Activated naive CD8-positive, alpha-beta T cell treated with anti-CD3 and anti-CD28 coated beads, Interleukin-2, amount 10 ng/mL, durations not matched to agents 7 days and 5 days (primary cell): ENCODE data around the gene INHBB. TPM values are rescaled to one million over a fixed set of nuclear protein-coding genes. Genes with fewer than 3 reads are reported as not detected.

Experiments used
- ATAC-seq: fragments of 150-1000 bp; cut with Tn5 transposase; one replicate; pipeline ENCODE4 v1.10.0; 2021; ENCODE audit warnings: low read depth, moderate library complexity
- POLR2A ChIA-PET: fragments of 350-600 bp; sonication (Branson Sonifier 250); formaldehyde crosslinking; loops from one replicate; lab custom pipeline; 2021; ENCODE audit warnings: antibody characterized with exemption; lab: Charles Lee
- DNase-seq: peaks from one replicate; pipeline ENCODE4 v3.0.0; 2021
- H3K27ac Mint-ChIP-seq: one replicate; pipeline ENCODE4 v1.8.0; 2022; ENCODE audit warnings: mild to moderate bottlenecking, mixed read lengths
- H3K27me3 Mint-ChIP-seq: one replicate; pipeline ENCODE4 v1.8.0; 2022; ENCODE audit warnings: mild to moderate bottlenecking, moderate library complexity, mixed read lengths
- H3K36me3 Mint-ChIP-seq: one replicate; pipeline ENCODE4 v1.8.0; 2021; ENCODE audit warnings: mild to moderate bottlenecking, mixed read lengths
- H3K4me1 Mint-ChIP-seq: one replicate; pipeline ENCODE4 v1.8.0; 2021; ENCODE audit warnings: mixed read lengths
- H3K4me3 Mint-ChIP-seq: one replicate; pipeline ENCODE4 v1.8.0; 2022; ENCODE audit warnings: mild to moderate bottlenecking, moderate library complexity, mixed read lengths
- H3K9me3 Mint-ChIP-seq: one replicate; pipeline ENCODE4 v1.8.0; 2021; ENCODE audit warnings: mixed read lengths
- total RNA-seq, 2 experiments: library from RNA; stranded (reverse); gene quantifications; one replicate each; pipeline ENCODE4 v1.2.3, GENCODE V29; 2021

The INHBB gene
- total RNA-seq, 2 experiments from 2014 or later, result not detected

GRCh38 chr2:120348134-120348736 lies 2.3 kb downstream of the INHBB start:
- POLR2A ChIA-PET, result no interaction called here
- Mint-ChIP-seq H3K4me3 (no peak overlapping the region), H3K27me3 (peaks cover 45% of the 10 kb centered on the region), H3K36me3 (no peaks in the 10 kb centered on the region), H3K27ac (no peak overlapping the region), H3K4me1 (peaks cover 10% of the 10 kb centered on the region), H3K9me3 (no peaks in the 10 kb centered on the region)
- DNase-seq (no peak), ATAC-seq (no peak)

- H3K4me3 Mint-ChIP-seq, result no peak overlapping the region
- POLR2A ChIA-PET, result no interaction called here
- H3K27me3 Mint-ChIP-seq, result peaks cover 40% of the 10 kb centered on the region
- H3K9me3 Mint-ChIP-seq, result no peaks in the 10 kb centered on the region
- DNase-seq (no peak), ATAC-seq (no peak)
- no peak overlapping the region for H3K27ac Mint-ChIP-seq
- H3K4me1 Mint-ChIP-seq, result peaks cover 8% of the 10 kb centered on the region
- no peaks in the 10 kb centered on the region for H3K36me3 Mint-ChIP-seq
Observed at GRCh38 chr2:120348737-120349439, 3.0 kb downstream of the INHBB start.

- Mint-ChIP-seq H3K4me1 (peaks cover 9% of the 10 kb centered on the region), H3K27me3 (peaks cover 45% of the 10 kb centered on the region), H3K9me3 (no peaks in the 10 kb centered on the region), H3K27ac (no peak overlapping the region), H3K36me3 (no peaks in the 10 kb centered on the region), H3K4me3 (no peak overlapping the region)
- POLR2A ChIA-PET, result no interaction called here
- ATAC-seq (no peak), DNase-seq (no peak)
Observed at GRCh38 chr2:120349440-120349921, 3.5 kb downstream of the INHBB start.

- Mint-ChIP-seq H3K27me3 (peaks cover 45% of the 10 kb centered on the region), H3K36me3 (no peaks in the 10 kb centered on the region), H3K4me1 (peaks cover 10% of the 10 kb centered on the region), H3K27ac (no peak overlapping the region), H3K4me3 (no peak overlapping the region), H3K9me3 (no peaks in the 10 kb centered on the region)
- no peak for ATAC-seq
- DNase-seq, result no peak
- POLR2A ChIA-PET, result no interaction called here
Observed at GRCh38 chr2:120350080-120350479, 4.1 kb downstream of the INHBB start.

- Mint-ChIP-seq H3K9me3 (no peaks in the 10 kb centered on the region), H3K4me3 (no peak overlapping the region), H3K36me3 (no peaks in the 10 kb centered on the region), H3K27ac (no peak overlapping the region), H3K4me1 (peaks cover 10% of the 10 kb centered on the region), H3K27me3 (peaks cover 45% of the 10 kb centered on the region)
- no peak for ATAC-seq
- POLR2A ChIA-PET, result no interaction called here
- no peak for DNase-seq
Observed at GRCh38 chr2:120350801-120351320, 4.9 kb downstream of the INHBB start.

GRCh38 chr2:120352696-120353590 lies 7.0 kb downstream of the INHBB start:
- peaks cover 31% of the 10 kb centered on the region for H3K27me3 Mint-ChIP-seq
- ATAC-seq (no peak), DNase-seq (no peak)
- H3K36me3 Mint-ChIP-seq, result no peaks in the 10 kb centered on the region
- H3K4me3 Mint-ChIP-seq, result no peak overlapping the region
- no peak overlapping the region for H3K27ac Mint-ChIP-seq
- no peaks in the 10 kb centered on the region for H3K9me3 Mint-ChIP-seq
- H3K4me1 Mint-ChIP-seq, result peaks cover 2% of the 10 kb centered on the region
- POLR2A ChIA-PET, result no interaction called here

- H3K4me3 Mint-ChIP-seq, result no peak overlapping the region
- H3K36me3 Mint-ChIP-seq, result no peaks in the 10 kb centered on the region
- POLR2A ChIA-PET, result no interaction called here
- no peaks in the 10 kb centered on the region for H3K9me3 Mint-ChIP-seq
- H3K27me3 Mint-ChIP-seq, result peaks cover 25% of the 10 kb centered on the region
- no peak for ATAC-seq
- H3K27ac Mint-ChIP-seq, result no peak overlapping the region
- H3K4me1 Mint-ChIP-seq, result peaks cover 2% of the 10 kb centered on the region
- no peak for DNase-seq
Observed at GRCh38 chr2:120353591-120353898, 7.6 kb downstream of the INHBB start.

GRCh38 chr2:120353931-120354330 lies 8.0 kb downstream of the INHBB start:
- H3K9me3 Mint-ChIP-seq, result no peaks in the 10 kb centered on the region
- no peaks in the 10 kb centered on the region for H3K36me3 Mint-ChIP-seq
- ATAC-seq (no peak), DNase-seq (no peak)
- no peak overlapping the region for H3K4me3 Mint-ChIP-seq
- peaks cover 2% of the 10 kb centered on the region for H3K4me1 Mint-ChIP-seq
- POLR2A ChIA-PET, result no interaction called here
- H3K27me3 Mint-ChIP-seq, result peaks cover 21% of the 10 kb centered on the region
- H3K27ac Mint-ChIP-seq, result no peak overlapping the region

- no peaks in the 10 kb centered on the region for H3K9me3 Mint-ChIP-seq
- H3K4me1 Mint-ChIP-seq, result peaks cover 2% of the 10 kb centered on the region
- H3K4me3 Mint-ChIP-seq, result no peak overlapping the region
- ATAC-seq, result no peak
- no peak for DNase-seq
- no peaks in the 10 kb centered on the region for H3K36me3 Mint-ChIP-seq
- H3K27ac Mint-ChIP-seq, result no peak overlapping the region
- POLR2A ChIA-PET, result no interaction called here
- peaks cover 18% of the 10 kb centered on the region for H3K27me3 Mint-ChIP-seq
Observed at GRCh38 chr2:120354467-120354866, 8.5 kb downstream of the INHBB start.

GRCh38 chr2:120354935-120355779 lies 9.2 kb downstream of the INHBB start:
- Mint-ChIP-seq H3K9me3 (no peaks in the 10 kb centered on the region), H3K36me3 (no peaks in the 10 kb centered on the region), H3K27me3 (peaks cover 11% of the 10 kb centered on the region), H3K4me1 (peaks cover 2% of the 10 kb centered on the region), H3K27ac (no peak overlapping the region), H3K4me3 (no peak overlapping the region)
- no peak for DNase-seq
- no peak for ATAC-seq
- POLR2A ChIA-PET, result no interaction called here

GRCh38 chr2:120355780-120356266 lies 9.9 kb downstream of the INHBB start:
- Mint-ChIP-seq H3K4me1 (peaks cover 2% of the 10 kb centered on the region), H3K27me3 (peaks cover 7% of the 10 kb centered on the region), H3K9me3 (no peaks in the 10 kb centered on the region), H3K27ac (no peak overlapping the region), H3K36me3 (no peaks in the 10 kb centered on the region), H3K4me3 (no peak overlapping the region)
- ATAC-seq (no peak), DNase-seq (no peak)
- POLR2A ChIA-PET, result no interaction called here

- DNase-seq (no peak), ATAC-seq (no peak)
- Mint-ChIP-seq H3K4me3 (no peak overlapping the region), H3K27ac (no peak overlapping the region), H3K36me3 (no peaks in the 10 kb centered on the region), H3K4me1 (peaks cover 2% of the 10 kb centered on the region), H3K9me3 (no peaks in the 10 kb centered on the region), H3K27me3 (peaks cover 4% of the 10 kb centered on the region)
- POLR2A ChIA-PET, result no interaction called here
Observed at GRCh38 chr2:120357768-120358167, 11.8 kb downstream of the INHBB start.
